IMR-90 (cell line): ENCODE measurements around the gene ROM1. TPM values are rescaled to one million over a fixed set of nuclear protein-coding genes. Genes with fewer than 3 reads are reported as not detected.
A peak's percentile ranks its signal among the peaks of the same experiment; 100 is the strongest.

Source experiments
- CHD1 ChIP-seq: IDR thresholded peaks from 2 replicates; pipeline ENCODE4 v1.6.1; 2012; ENCODE audit warnings: low read depth, low read length, improper control_type of control experiment
- MAZ ChIP-seq: IDR thresholded peaks from 2 replicates; pipeline ENCODE4 v1.6.1; 2012; ENCODE audit warnings: low read depth, mild to moderate bottlenecking, low read length, improper control_type of control experiment, moderate library complexity, borderline replicate concordance
- RCOR1 ChIP-seq: IDR thresholded peaks from 2 replicates; pipeline ENCODE4 v1.6.1; 2012; ENCODE audit warnings: mild to moderate bottlenecking, low read length, improper control_type of control experiment; ENCODE audit not compliant: insufficient replicate concordance
- polyA plus RNA-seq, 3 experiments: library from polyadenylated mRNA; depleted of rRNA; stranded (reverse); fragments of >200 nt; gene quantifications; 2 replicates each; pipeline ENCODE4 v1.2.3, GENCODE V29; 2012; ENCODE audit warnings: low replicate concordance in 1 of 3
- total RNA-seq: library from RNA; depleted of rRNA; stranded (reverse); fragments of >200 nt; gene quantifications from 2 replicates; pipeline ENCODE4 v1.2.3, GENCODE V29; 2012

ROM1 gene
- total and polyA plus RNA-seq, 2 of the 4 experiments (the other 2 are of a cell fraction): 2.2 to 2.5 TPM

GRCh38 chr11:62591448-62592145 lies 21.5 kb upstream of the ROM1 start, which contains the start of gene TUT1 (continued):
- TF ChIP-seq CHD1 (0 out of 2 replicates have a peak, but pooled peaks have one; percentile 67), RCOR1 (peak; percentile 30), MAZ (peak; percentile 88; the same call in 1 of the 2 replicates)
